NCI-H526 (cell line): ENCODE data around the gene EMILIN1.

Source experiments
- DNase-seq, 2 experiments: peaks; one replicate each; lab custom pipeline; 2025; lab: John Stamatoyannopoulos, UW

EMILIN1 gene

GRCh38 chr2:27123302-27124150 lies 45.1 kb downstream of the EMILIN1 start, which contains the start of gene ABHD1:
Gene ABHD1 (plus strand): TSS chr2:27123815. CDS start chr2:27123949, 134 bp downstream.
- DNase-seq, result peak in 1 of 2 experiments; percentile 66

GRCh38 chr2:27125104-27125503 lies 46.7 kb downstream of the EMILIN1 start:
- DNase-seq, result no peak

GRCh38 chr2:27126252-27126710 lies 47.9 kb downstream of the EMILIN1 start:
- no peak for DNase-seq

- DNase-seq, result no peak
These were observed 49.7 kb downstream of the EMILIN1 start for GRCh38 chr2:27127883-27128667.

GRCh38 chr2:27128668-27129571 lies 50.5 kb downstream of the EMILIN1 start:
- DNase-seq, result no peak

GRCh38 chr2:27130396-27130795 lies 52.0 kb downstream of the EMILIN1 start:
- no peak for DNase-seq

GRCh38 chr2:27131429-27131828 lies 53.0 kb downstream of the EMILIN1 start:
- no peak for DNase-seq

GRCh38 chr2:27133195-27133875 lies 54.9 kb downstream of the EMILIN1 start:
- no peak for DNase-seq

- DNase-seq, result peak; percentile 84 to 97
These were observed 55.7 kb downstream of the EMILIN1 start, which contains the start of gene PREB for GRCh38 chr2:27133905-27134780. Gene PREB (minus strand): TSS chr2:27134636. CDS start chr2:27134421, 215 bp downstream.

- no peak for DNase-seq
These were observed 56.5 kb downstream of the EMILIN1 start for GRCh38 chr2:27134781-27135477.

GRCh38 chr2:27135478-27135955 lies 57.1 kb downstream of the EMILIN1 start:
- no peak for DNase-seq
